Subcutaneous abdominal adipose tissue (tissue), 5 donors: ENCODE results near the gene TMEM92.
"Not testable (repeated sequence)": the region's sequence is repeated elsewhere in the genome, so short reads cannot be mapped to it uniquely, and the experiment has no call there.

ENCODE experiments used
- H3K27ac ChIP-seq: one replicate; pipeline ENCODE4 v1.7.0; 2013; ENCODE audit warnings: low read depth, mild to moderate bottlenecking, inconsistent platforms, low read length, moderate library complexity
- H3K27me3 ChIP-seq, 5 donors: one replicate each; pipeline ENCODE4 v1.7.0; 2013; ENCODE audit warnings: low read length in 5 of 5, inconsistent platforms in 1 of 5; ENCODE audit not compliant: control insufficient read depth in 5 of 5, insufficient read depth in 4 of 5
- H3K36me3 ChIP-seq, 5 donors: one replicate each; pipeline ENCODE4 v1.7.0; 2013; ENCODE audit warnings: low read length in 5 of 5; ENCODE audit not compliant: control insufficient read depth in 5 of 5, insufficient read depth in 5 of 5
- H3K4me1 ChIP-seq, 5 donors: one replicate each; pipeline ENCODE4 v1.7.0; 2013; ENCODE audit warnings: low read length in 5 of 5, mild to moderate bottlenecking in 3 of 5, moderate library complexity in 1 of 5; ENCODE audit not compliant: control insufficient read depth in 5 of 5, insufficient read depth in 5 of 5
- H3K4me3 ChIP-seq, 5 donors: one replicate each; pipeline ENCODE4 v1.7.0; 2013; ENCODE audit warnings: low read length in 5 of 5, low read depth in 1 of 5
- H3K9ac ChIP-seq, 5 donors: one replicate each; pipeline ENCODE4 v1.7.0; 2013; ENCODE audit warnings: low read length in 5 of 5, mild to moderate bottlenecking in 4 of 5, moderate library complexity in 3 of 5
- H3K9me3 ChIP-seq, 5 donors: one replicate each; pipeline ENCODE4 v1.7.0; 2013; ENCODE audit warnings: low read length in 5 of 5; ENCODE audit not compliant: control insufficient read depth in 5 of 5
- donor health status: healthy.
- donor health status: healthy.
- donor health status: healthy.
- donor health status: healthy.
- donor health status: healthy.

Gene TMEM92

GRCh38 chr17:50268743-50269275, 5.5 kb upstream of the TMEM92 start:
- peaks cover 4 to 29% (median 17%) of the 10 kb centered on the region in 5 donors for H3K27me3 ChIP-seq
- peaks cover 0 to 44% (median 34%) of the 10 kb centered on the region in 5 donors for H3K4me1 ChIP-seq
- no peak overlapping the region for H3K27ac ChIP-seq
- no peaks in the 10 kb centered on the region for H3K9me3 ChIP-seq
- H3K4me3 ChIP-seq: no peak overlapping the region
- no peak overlapping the region for H3K9ac ChIP-seq
- H3K36me3 ChIP-seq: no peaks in the 10 kb centered on the region

GRCh38 chr17:50269477-50270434, 4.5 kb upstream of the TMEM92 start:
- Histone ChIP-seq H3K4me3 (no peak overlapping the region), H3K9ac (no peak overlapping the region), H3K9me3 (no peaks in the 10 kb centered on the region), H3K4me1 (peaks cover 0 to 38% (median 30%) of the 10 kb centered on the region in 5 donors), H3K36me3 (no peaks in the 10 kb centered on the region), H3K27me3 (peaks cover 6 to 28% (median 18%) of the 10 kb centered on the region in 5 donors), H3K27ac (no peak overlapping the region)

- H3K27me3 ChIP-seq: peaks cover 11 to 32% (median 21%) of the 10 kb centered on the region in 5 donors
- peaks cover 0 to 38% (median 30%) of the 10 kb centered on the region in 5 donors for H3K4me1 ChIP-seq
- no peak overlapping the region for H3K9ac ChIP-seq
- H3K36me3 ChIP-seq: no peaks in the 10 kb centered on the region
- H3K27ac ChIP-seq: no peak overlapping the region
- H3K9me3 ChIP-seq: no peaks in the 10 kb centered on the region
- H3K4me3 ChIP-seq: no peak overlapping the region
These were observed 3.6 kb upstream of the TMEM92 start for GRCh38 chr17:50270435-50271362.

GRCh38 chr17:50271363-50271750, 2.9 kb upstream of the TMEM92 start:
- Histone ChIP-seq H3K27me3 (peaks cover 11 to 29% (median 20%) of the 10 kb centered on the region in 5 donors), H3K4me1 (peaks cover 0 to 32% (median 30%) of the 10 kb centered on the region in 5 donors)
- H3K9ac ChIP-seq, H3K27ac ChIP-seq, H3K9me3 ChIP-seq, H3K4me3 ChIP-seq, H3K36me3 ChIP-seq: not testable (repeated sequence)

GRCh38 chr17:50272246-50272645, 2.0 kb upstream of the TMEM92 start:
- H3K4me3 ChIP-seq: peak overlapping the region in 4 of 5 donors; percentile 60 to 75 (median 73)
- peaks cover 0 to 23% (median 21%) of the 10 kb centered on the region in 5 donors for H3K4me1 ChIP-seq
- H3K9me3 ChIP-seq: no peaks in the 10 kb centered on the region
- peak overlapping the region; percentile 5 for H3K27ac ChIP-seq
- H3K9ac ChIP-seq: peak overlapping the region in 3 of 5 donors; percentile 66 to 73 (median 71)
- H3K27me3 ChIP-seq: peaks cover 12 to 32% (median 21%) of the 10 kb centered on the region in 5 donors
- H3K36me3 ChIP-seq: no peaks in the 10 kb centered on the region

GRCh38 chr17:50272711-50273653, 1.3 kb upstream of the TMEM92 start:
- H3K27ac ChIP-seq: peak overlapping the region; percentile 5
- H3K9ac ChIP-seq: peak overlapping the region in 4 of 5 donors; percentile 54 to 73 (median 68)
- no peaks in the 10 kb centered on the region for H3K36me3 ChIP-seq
- H3K27me3 ChIP-seq: peaks cover 17 to 35% (median 27%) of the 10 kb centered on the region in 5 donors
- no peaks in the 10 kb centered on the region for H3K9me3 ChIP-seq
- peak overlapping the region; percentile 60 to 82 (median 75) for H3K4me3 ChIP-seq
- H3K4me1 ChIP-seq: peaks cover 0 to 18% (median 16%) of the 10 kb centered on the region in 5 donors

GRCh38 chr17:50273654-50274040, 619 bp upstream of the TMEM92 start:
- no peaks in the 10 kb centered on the region for H3K9me3 ChIP-seq
- H3K36me3 ChIP-seq: no peaks in the 10 kb centered on the region
- no peak overlapping the region for H3K4me3 ChIP-seq
- H3K4me1 ChIP-seq: peaks cover 0 to 18% (median 16%) of the 10 kb centered on the region in 5 donors
- peaks cover 16 to 37% (median 30%) of the 10 kb centered on the region in 5 donors for H3K27me3 ChIP-seq
- H3K27ac ChIP-seq: no peak overlapping the region
- peak overlapping the region in 1 of 5 donors; percentile 7 for H3K9ac ChIP-seq

GRCh38 chr17:50274897-50275221, 593 bp downstream of the TMEM92 start:
- Histone ChIP-seq H3K9ac (no peak overlapping the region), H3K4me3 (no peak overlapping the region), H3K36me3 (no peaks in the 10 kb centered on the region), H3K9me3 (no peaks in the 10 kb centered on the region), H3K27ac (no peak overlapping the region), H3K27me3 (peaks cover 13 to 37% (median 27%) of the 10 kb centered on the region in 5 donors), H3K4me1 (peaks cover 0 to 18% (median 16%) of the 10 kb centered on the region in 5 donors)

GRCh38 chr17:50275279-50275678, 1.0 kb downstream of the TMEM92 start:
- Histone ChIP-seq H3K4me3 (no peak overlapping the region), H3K27ac (no peak overlapping the region), H3K27me3 (peaks cover 13 to 37% (median 27%) of the 10 kb centered on the region in 5 donors), H3K9me3 (no peaks in the 10 kb centered on the region), H3K9ac (no peak overlapping the region), H3K36me3 (no peaks in the 10 kb centered on the region), H3K4me1 (peaks cover 0 to 16% (median 14%) of the 10 kb centered on the region in 5 donors)
